Right lobe of liver (tissue), 6 donors: ENCODE results near the gene AGPAT1. TPM values are rescaled to one million over a fixed set of nuclear protein-coding genes. Genes with fewer than 3 reads are reported as not detected.
A peak's percentile ranks its signal among the peaks of the same experiment; 100 is the strongest.

Experiments used
- ATAC-seq, 4 donors: fragments of 200-7000 bp; cut with Tn5 transposase; one replicate each; pipeline ENCODE4 v1.9.1; 2020; ENCODE audit warnings: mild to moderate bottlenecking in 4 of 4, moderate library complexity in 4 of 4
- DNase-seq, 3 donors: peaks; one replicate each; pipeline ENCODE4 v3.0.0-alpha.2; 2020
- H3K27ac ChIP-seq, 3 donors: fragments of 200-600 bp; one replicate each; pipeline ENCODE4 v1.8.0; 2022
- H3K27me3 ChIP-seq, 2 donors: fragments of 200-600 bp; one replicate each; pipeline ENCODE4 v1.8.0; 2022
- H3K36me3 ChIP-seq, 4 donors: fragments of 200-600 bp; sonication (generic) in 1 of 4; one replicate each; pipeline versions ENCODE4 v1.5.1 to v1.8.0; 2017 to 2022; ENCODE audit warnings: control low read depth in 1 of 4
- H3K4me1 ChIP-seq, 4 donors: fragments of 200-600 bp; sonication (generic) in 1 of 4; one replicate each; pipeline versions ENCODE4 v1.5.1 to v1.8.0; 2017 to 2022; ENCODE audit warnings: control low read depth in 1 of 4
- H3K4me3 ChIP-seq, 3 donors: fragments of 200-600 bp; one replicate each; pipeline ENCODE4 v1.8.0; 2022
- H3K9me3 ChIP-seq, 4 donors: fragments of 200-600 bp; sonication (generic) in 1 of 4; one replicate each; pipeline versions ENCODE4 v1.5.1 to v1.8.0; 2017 to 2022; ENCODE audit warnings: control low read depth in 1 of 4
- CTCF ChIP-seq, 4 donors: fragments of 200-600 bp in 3 of 4; fragments of 450-650 bp in 1 of 4; IDR thresholded peaks; one replicate each; pipeline versions ENCODE4 v1.5.1 to v1.8.0; 2016 to 2022; ENCODE audit warnings: antibody characterized with exemption in 4 of 4, mild to moderate bottlenecking in 2 of 4
- POLR2A ChIP-seq: fragments of 450-650 bp; IDR thresholded peaks from one replicate; pipeline ENCODE4 v1.6.1; 2017; ENCODE audit warnings: antibody characterized with exemption, mild to moderate bottlenecking
- WGBS: methylation state at CpG from one replicate; pipeline ENCODE4 v1.1.6; 2018; ENCODE audit warnings: low coverage, low lambda C conversion rate; ENCODE audit not compliant: insufficient coverage; ENCODE audit errors: missing lambda C conversion rate; 5-methylcytosine and 5-hydroxymethylcytosine counted together
- intact Hi-C, 2 donors: fragments of 100-400 bp; cut with DNase I; formaldehyde crosslinking; loops; one replicate each; pipeline versions ENCODE4 v1.11.2 to v1.14.1; 2022
- total RNA-seq, 6 experiments: library from RNA; depleted of rRNA in 2 of 6; stranded (reverse); fragments of >200 nt in 2 of 6; fragmentation: NEBNext Ultra II Directional in 3 of 6; extraction: Animal tissue kit (Norgen Biotek cat#: 25700) in 3 of 6; gene quantifications; one replicate each; pipeline versions ENCODE4 v1.1.0 to v1.2.4, GENCODE V29; 2016 to 2023
- donor health status: DM: no; HTN: yes; CAD: no.
- donor health status: DM: no; HTN: no; CAD: no.
- donor health status: DM: no; HTN: no; CAD: no.
- donor health status: DM: no; HTN: yes; CAD: no.
- donor health status: DM: no; HTN: yes; CAD: no.

AGPAT1 gene
- total RNA-seq, 6 experiments from 2014 or later: 23.5 to 36.9 (median 31.6) TPM

- DNase-seq (no peak), ATAC-seq (no peak)
- WGBS: 71% methylated on average over 10 of the region's 10 CpGs
- intact Hi-C loops: no loop called here
- Histone ChIP-seq H3K4me1 (peaks cover 0 to 26% (median 7%) of the 10 kb centered on the region in 4 donors), H3K4me3 (no peak overlapping the region), H3K27me3 (no peaks in the 10 kb centered on the region), H3K27ac (no peak overlapping the region), H3K36me3 (peaks cover 0 to 3% (median 0%) of the 10 kb centered on the region in 4 donors), H3K9me3 (no peaks in the 10 kb centered on the region)
- TF ChIP-seq POLR2A (no peak), CTCF (IDR thresholded peaks at IDR 0.05) (no peak)
These were observed 4.0 kb upstream of the AGPAT1 start for GRCh38 chr6:32179766-32180405.

GRCh38 chr6:32178547-32179440 lies 2.9 kb upstream of the AGPAT1 start:
- intact Hi-C loops: no loop called here
- Histone ChIP-seq H3K4me3 (peak overlapping the region; percentile 54 to 87 (median 85)), H3K4me1 (peaks cover 0 to 32% (median 9%) of the 10 kb centered on the region in 4 donors), H3K9me3 (no peaks in the 10 kb centered on the region), H3K27me3 (no peaks in the 10 kb centered on the region), H3K36me3 (peaks cover 0 to 3% (median 0%) of the 10 kb centered on the region in 4 donors), H3K27ac (peak overlapping the region; percentile 73 to 97 (median 82))
- ATAC-seq: no peak
- TF ChIP-seq POLR2A (no peak), CTCF (IDR thresholded peaks at IDR 0.05) (no peak)
- 4% methylated on average over 14 of the region's 24 CpGs for WGBS
- DNase-seq: peak in 1 of 3 donors; percentile 79

GRCh38 chr6:32177788-32178546 lies 2.1 kb upstream of the AGPAT1 start, which contains the start of gene RNF5:
Gene RNF5 (plus strand): TSS chr6:32178405. CDS start chr6:32178512, 107 bp downstream.
- under 1% methylated on average over 32 of the region's 33 CpGs for WGBS
- H3K27ac ChIP-seq: peak within 1 kb of the TSS; percentile 73 to 97 (median 82)
- H3K4me1 ChIP-seq: peaks cover 0 to 32% (median 9%) of the 10 kb centered on the region in 4 donors
- DNase-seq (peak; percentile 93 to 97 (median 95)), ATAC-seq (peak; percentile 71 to 87 (median 82))
- peaks cover 0 to 3% (median 0%) of the 10 kb centered on the region in 4 donors for H3K36me3 ChIP-seq
- intact Hi-C loops: no loop called here
- no peaks in the 10 kb centered on the region for H3K27me3 ChIP-seq
- H3K4me3 ChIP-seq: peak within 1 kb of the TSS; percentile 54 to 87 (median 85)
- H3K9me3 ChIP-seq: no peaks in the 10 kb centered on the region
- TF ChIP-seq POLR2A (peak; percentile 31), CTCF (IDR thresholded peaks at IDR 0.05) (no peak)

GRCh38 chr6:32177183-32177787 lies 1.4 kb upstream of the AGPAT1 start:
- 0% methylated on average over 19 of the region's 20 CpGs for WGBS
- peaks cover 0 to 3% (median 0%) of the 10 kb centered on the region in 4 donors for H3K36me3 ChIP-seq
- TF ChIP-seq POLR2A: peak; percentile 35
- TF ChIP-seq CTCF (IDR thresholded peaks at IDR 0.05): no peak
- DNase-seq (no peak), ATAC-seq (peak in 2 of 4 donors; percentile 1 to 3)
- no peaks in the 10 kb centered on the region for H3K27me3 ChIP-seq
- H3K4me3 ChIP-seq: peak overlapping the region; percentile 19 to 87 (median 85)
- peaks cover 0 to 32% (median 9%) of the 10 kb centered on the region in 4 donors for H3K4me1 ChIP-seq
- no peaks in the 10 kb centered on the region for H3K9me3 ChIP-seq
- peak overlapping the region; percentile 73 to 97 (median 82) for H3K27ac ChIP-seq
- intact Hi-C loops: no loop called here
